Thoracic aorta endothelial cell (primary cell): Measurements from ENCODE around the gene DEFB114. TPM values are rescaled to one million over a fixed set of nuclear protein-coding genes. Genes with fewer than 3 reads are reported as not detected.

Experiments
- total RNA-seq: library from RNA; depleted of rRNA; stranded (reverse); fragments of >200 nt; gene quantifications from 2 replicates; pipeline ENCODE4 v1.2.3, GENCODE V29; 2012

Gene DEFB114
- not detected in 2 replicates for total RNA-seq

GRCh38 chr6:49964064-49964463 is at the start of gene DEFB114:
TSS of gene DEFB114 (minus strand) at chr6:49964164. CDS start at chr6:49964105, 59 bp downstream.

GRCh38 chr6:49969605-49970004 is 5.6 kb upstream of the DEFB114 start, which contains the start of gene DEFB113:
TSS of gene DEFB113 (minus strand) at chr6:49969625. CDS start at chr6:49969625, 0 bp downstream.

Other genes with a start within 250 kb of the DEFB114 start
- not detected in 2 replicates for gene CRISP3, start 219.8 kb downstream of the DEFB114 start, total RNA-seq
- not detected in 2 replicates for gene PGK2, start 176.9 kb downstream of the DEFB114 start, total RNA-seq
- not detected in 2 replicates for gene CRISP1, start 97.6 kb downstream of the DEFB114 start, total RNA-seq
- not detected in 2 replicates for gene DEFB113, start 5.5 kb upstream of the DEFB114 start, total RNA-seq
- not detected in 2 replicates for gene DEFB110, start 57.8 kb upstream of the DEFB114 start, total RNA-seq
- not detected in 2 replicates for gene DEFB112, start 85.8 kb upstream of the DEFB114 start, total RNA-seq